PC-3 (cell line): ENCODE measurements around the gene DNAL4. TPM values are rescaled to one million over a fixed set of nuclear protein-coding genes. Genes with fewer than 3 reads are reported as not detected.

Source experiments
- ATAC-seq: fragments of 200-7000 bp; cut with Tn5 transposase; 2 replicates; pipeline ENCODE4 v1.9.1; 2020; ENCODE audit warnings: mild to moderate bottlenecking, moderate library complexity
- BruUV-seq: library from RNA; stranded (reverse); fragments of 400-500 nt; replicated peaks from 2 replicates; lab custom pipeline; 2021; lab: Mats Ljungman, UMichigan
- CTCF ChIA-PET: fragments of 300-600 bp; sonication (Branson Sonifier 250); formaldehyde crosslinking; loops from one replicate; lab custom pipeline; 2022; ENCODE audit warnings: antibody characterized with exemption; lab: Charles Lee
- POLR2A ChIA-PET: fragments of 300-600 bp; sonication (Branson Sonifier 250); formaldehyde crosslinking; loops from one replicate; lab custom pipeline; 2022; ENCODE audit warnings: antibody characterized with exemption; ENCODE audit not compliant: unreplicated experiment; lab: Charles Lee
- DNase-seq: peaks from one replicate; pipeline ENCODE4 v3.0.0-alpha.2; 2015
- H2AFZ ChIP-seq: fragments of 300-600 bp; sonication (generic); 2 replicates; pipeline ENCODE4 v1.6.0; 2016; ENCODE audit warnings: antibody characterized with exemption, low read length
- H3F3A ChIP-seq: fragments of 300-600 bp; sonication (generic); one replicate; pipeline ENCODE4 v1.6.0; 2017; ENCODE audit warnings: antibody characterized with exemption, low read length, control low read depth, mild to moderate bottlenecking; ENCODE audit not compliant: unreplicated experiment
- H3K27ac ChIP-seq: fragments of 300-600 bp; sonication (generic); 2 replicates; pipeline ENCODE4 v1.5.1; 2016; ENCODE audit warnings: mild to moderate bottlenecking, low read length
- H3K27me3 ChIP-seq: fragments of 300-600 bp; sonication (generic); 2 replicates; pipeline ENCODE4 v1.6.1; 2016; ENCODE audit warnings: low read length, mixed read lengths
- H3K36me3 ChIP-seq: fragments of 300-600 bp; sonication (generic); 2 replicates; pipeline ENCODE4 v1.6.1; 2016; ENCODE audit warnings: low read depth, mixed run types, low read length, mixed read lengths
- H3K4me1 ChIP-seq: fragments of 300-600 bp; sonication (generic); 2 replicates; pipeline ENCODE4 v1.5.1; 2016; ENCODE audit warnings: low read length; ENCODE audit not compliant: insufficient read depth
- H3K4me2 ChIP-seq: fragments of 300-600 bp; sonication (generic); 2 replicates; pipeline ENCODE4 v1.6.0; 2016; ENCODE audit warnings: low read length
- H3K4me3 ChIP-seq: fragments of 300-600 bp; sonication (generic); 2 replicates; pipeline ENCODE4 v1.5.1; 2016; ENCODE audit warnings: mild to moderate bottlenecking, low read length, mixed read lengths
- H3K79me2 ChIP-seq: fragments of 300-600 bp; sonication (generic); 2 replicates; pipeline ENCODE4 v1.6.1; 2017; ENCODE audit warnings: low read length, mixed read lengths
- H3K9ac ChIP-seq: fragments of 300-600 bp; sonication (generic); 2 replicates; pipeline ENCODE4 v1.6.0; 2016; ENCODE audit warnings: mild to moderate bottlenecking, low read length
- H3K9me2 ChIP-seq: fragments of 300-600 bp; sonication (generic); replicated peaks from 2 replicates; pipeline ENCODE4 v1.6.1; 2016; ENCODE audit warnings: mixed run types, low read length, mixed read lengths
- H3K9me3 ChIP-seq: fragments of 300-600 bp; sonication (generic); 2 replicates; pipeline ENCODE4 v1.6.1; 2016; ENCODE audit warnings: low read length, mixed read lengths
- H4K20me1 ChIP-seq: fragments of 300-600 bp; sonication (generic); 2 replicates; pipeline ENCODE4 v1.6.1; 2016; ENCODE audit warnings: low read length, mixed read lengths
- CTCF ChIP-seq: fragments of 300-600 bp; sonication (generic); conservative IDR thresholded peaks from 2 replicates; pipeline ENCODE4 v1.5.1; 2017; ENCODE audit warnings: antibody characterized with exemption, low read depth, mild to moderate bottlenecking, low read length
- EZH2 ChIP-seq: fragments of 300-600 bp; sonication (generic); IDR thresholded peaks from one replicate; pipeline ENCODE4 v1.6.1; 2017; ENCODE audit warnings: antibody characterized with exemption, mild to moderate bottlenecking, low read length; ENCODE audit not compliant: unreplicated experiment
- EZH2phosphoT487 ChIP-seq: fragments of 300-600 bp; sonication (generic); IDR thresholded peaks from 2 replicates; pipeline ENCODE4 v1.6.1; 2018; ENCODE audit warnings: mild to moderate bottlenecking, antibody characterized with exemption, low read length, borderline replicate concordance
- intact Hi-C: fragments of 100-400 bp; cut with micrococcal nuclease; formaldehyde crosslinking; loops from 2 replicates; pipeline ENCODE4 v1.9.0; 2023
- total RNA-seq: library from RNA; depleted of rRNA; stranded (reverse); fragments of >200 nt; gene quantifications from 2 replicates; pipeline ENCODE4 v1.2.3, GENCODE V29; 2014

Gene DNAL4
- total RNA-seq, 1 experiment from 2014 or later = 22.5 TPM

GRCh38 chr22:38756711-38757463, 37.1 kb downstream of the DNAL4 start:
- H2AFZ ChIP-seq = peak overlapping the region; percentile 87
- peak overlapping the region; percentile 82 for H3K4me3 ChIP-seq
- peaks cover 23% of the 10 kb centered on the region for H3K4me1 ChIP-seq
- no peaks in the 10 kb centered on the region for H3K9me3 ChIP-seq
- peak overlapping the region; percentile 78 for H3K9ac ChIP-seq
- BruUV-seq = TSS peak; percentile 61
- no peaks in the 10 kb centered on the region for H3K9me2 ChIP-seq
- H4K20me1 ChIP-seq = no peaks in the 10 kb centered on the region
- no peaks in the 10 kb centered on the region for H3F3A ChIP-seq
- DNase-seq (no peak), ATAC-seq (no peak)
- peaks cover 15% of the 10 kb centered on the region for H3K79me2 ChIP-seq
- H3K27me3 ChIP-seq = no peaks in the 10 kb centered on the region
- peak overlapping the region; percentile 95 for H3K4me2 ChIP-seq
- POLR2A ChIA-PET = no interaction called here
- H3K27ac ChIP-seq = no peak overlapping the region
- CTCF ChIA-PET = interaction anchor here (0.7 kb wide), 1 partner anchor 9 kb away, joined by 4 read pairs; no protein-coding TSS in a partner anchor
- intact Hi-C loops = no loop called here
- TF ChIP-seq CTCF (no peak), EZH2 (no peak), EZH2phosphoT487 (no peak)
- no peaks in the 10 kb centered on the region for H3K36me3 ChIP-seq

- DNase-seq (peak; percentile 69), ATAC-seq (peak; percentile 87)
- Histone ChIP-seq H3K4me2 (peak within 1 kb of the TSS; percentile 95), H3K4me1 (peaks cover 23% of the 10 kb centered on the region), H3K9ac (peak within 1 kb of the TSS; percentile 78), H3K4me3 (peak within 1 kb of the TSS; percentile 82), H3K27me3 (no peaks in the 10 kb centered on the region), H3K79me2 (peaks cover 15% of the 10 kb centered on the region), H2AFZ (peak within 1 kb of the TSS; percentile 87), H4K20me1 (no peaks in the 10 kb centered on the region), H3K36me3 (no peaks in the 10 kb centered on the region), H3K9me3 (no peaks in the 10 kb centered on the region), H3F3A (no peaks in the 10 kb centered on the region), H3K27ac (peak within 1 kb of the TSS; percentile 75), H3K9me2 (no peaks in the 10 kb centered on the region)
- ChIA-PET POLR2A (no interaction called here), CTCF (interaction anchor here (0.7 kb wide), 1 partner anchor 10 kb away, joined by 4 read pairs; no protein-coding TSS in a partner anchor)
- no TSS peak for BruUV-seq
- TF ChIP-seq EZH2 (no peak), EZH2phosphoT487 (no peak), CTCF (no peak)
- intact Hi-C loops = no loop called here
Measured at GRCh38 chr22:38755911-38756532, 37.9 kb downstream of the DNAL4 start, which contains the start of gene SUN2. SUN2 (minus strand) TSS chr22:38755998; CDS start chr22:38752628, 3,370 bp downstream.
